ENCODE measurements around the gene TEX11. TPM values are rescaled to one million over a fixed set of nuclear protein-coding genes. Genes with fewer than 3 reads are reported as not detected.
"Not testable (repeated sequence)": the region's sequence is repeated elsewhere in the genome, so short reads cannot be mapped to it uniquely, and the experiment has no call there.

Gene TEX11
- polyA plus RNA-seq, 1 donor = 0.23 TPM

- DNase-seq = not testable (repeated sequence)
These were observed 321.4 kb downstream of the TEX11 start for GRCh38 chrX:70587158-70587557.

- no peak for DNase-seq
These were observed 331.1 kb downstream of the TEX11 start for GRCh38 chrX:70577442-70577841.

- not testable (repeated sequence) for DNase-seq
These were observed 338.5 kb downstream of the TEX11 start for GRCh38 chrX:70569922-70570576.

- no peak for DNase-seq
These were observed 353.6 kb downstream of the TEX11 start for GRCh38 chrX:70554948-70555347.

- DNase-seq = no peak
These were observed 354.0 kb downstream of the TEX11 start for GRCh38 chrX:70554523-70554922.

- no peak for DNase-seq
These were observed 354.4 kb downstream of the TEX11 start for GRCh38 chrX:70554081-70554480.

- DNase-seq = no peak
These were observed 355.0 kb downstream of the TEX11 start for GRCh38 chrX:70553516-70553915.

- no peak for DNase-seq
These were observed 356.3 kb downstream of the TEX11 start for GRCh38 chrX:70552130-70552704.

- no peak for DNase-seq
These were observed 359.1 kb downstream of the TEX11 start for GRCh38 chrX:70549429-70549828.

- DNase-seq = no peak
These were observed 373.3 kb downstream of the TEX11 start for GRCh38 chrX:70535198-70535597.

- no peak for DNase-seq
These were observed 380.7 kb downstream of the TEX11 start for GRCh38 chrX:70527610-70528345.

- DNase-seq = no peak
These were observed 381.5 kb downstream of the TEX11 start for GRCh38 chrX:70527053-70527452.

GRCh38 chrX:70525733-70526132, 382.8 kb downstream of the TEX11 start:
- no peak for DNase-seq

GRCh38 chrX:70515692-70516091, 392.8 kb downstream of the TEX11 start:
- DNase-seq = not testable (repeated sequence)

GRCh38 chrX:70515270-70515669, 393.2 kb downstream of the TEX11 start:
- not testable (repeated sequence) for DNase-seq

GRCh38 chrX:70509078-70509477, 399.4 kb downstream of the TEX11 start:
- no peak for DNase-seq

GRCh38 chrX:70508296-70508911, 400.1 kb downstream of the TEX11 start:
- DNase-seq = no peak

GRCh38 chrX:70505451-70505841, 403.1 kb downstream of the TEX11 start:
- DNase-seq = no peak

- no peak for DNase-seq
These were observed 403.6 kb downstream of the TEX11 start for GRCh38 chrX:70504772-70505450.

GRCh38 chrX:70500826-70501225, 407.7 kb downstream of the TEX11 start:
- no peak for DNase-seq

- no peak for DNase-seq
These were observed 410.4 kb downstream of the TEX11 start for GRCh38 chrX:70498129-70498528.

- no peak for DNase-seq
These were observed 411.5 kb downstream of the TEX11 start for GRCh38 chrX:70497026-70497425.

GRCh38 chrX:70496491-70496890, 412.0 kb downstream of the TEX11 start:
- no peak for DNase-seq

Measured in hindlimb muscle (tissue), 1 donor.